IMR-90 (cell line): ENCODE results near the gene SERF2. TPM values are rescaled to one million over a fixed set of nuclear protein-coding genes. Genes with fewer than 3 reads are reported as not detected.

Experiments used
- ATAC-seq: fragments of 200-7000 bp; cut with Tn5 transposase; 2 replicates; pipeline ENCODE4 v1.9.1; 2020; ENCODE audit warnings: low read depth, mild to moderate bottlenecking, moderate library complexity
- BruUV-seq: library from RNA; stranded (reverse); fragments of 400-500 nt; replicated peaks from 2 replicates; lab custom pipeline; 2021; lab: Mats Ljungman, UMichigan
- CTCF ChIA-PET: fragments of 300-600 bp; formaldehyde crosslinking; extraction: SDS; loops from one replicate; lab custom pipeline; 2021; ENCODE audit warnings: antibody characterized with exemption; lab: Yijun Ruan, JAX
- POLR2A ChIA-PET: fragments of 300-600 bp; sonication (Branson Sonifier 250); formaldehyde crosslinking; loops from one replicate; lab custom pipeline; 2022; ENCODE audit warnings: antibody characterized with exemption; ENCODE audit not compliant: unreplicated experiment; lab: Charles Lee
- DNase-seq: peaks from one replicate; pipeline ENCODE4 v3.0.0; 2013
- H2AFZ ChIP-seq: replicated peaks from 2 replicates; pipeline ENCODE3; 2013; ENCODE audit warnings: low read length, mild to moderate bottlenecking; ENCODE audit not compliant: poor library complexity
- H2AK5ac ChIP-seq: 2 replicates; pipeline ENCODE4 v1.6.1; 2013; ENCODE audit warnings: low read depth, low read length, inconsistent platforms
- H2AK9ac ChIP-seq: replicated peaks from 2 replicates; pipeline ENCODE3; 2013; ENCODE audit warnings: mild to moderate bottlenecking, low read depth, low read length, moderate library complexity; ENCODE audit not compliant: poor library complexity
- H2BK120ac ChIP-seq: 2 replicates; pipeline ENCODE4 v1.6.1; 2013; ENCODE audit warnings: low read depth, low read length, inconsistent platforms
- H2BK15ac ChIP-seq: 3 replicates; pipeline ENCODE4 v1.6.1; 2013; ENCODE audit warnings: low read depth, low read length, inconsistent platforms
- H2BK20ac ChIP-seq: 2 replicates; pipeline ENCODE4 v1.6.1; 2013; ENCODE audit warnings: low read depth, mild to moderate bottlenecking, inconsistent platforms, low read length, moderate library complexity
- H2BK5ac ChIP-seq: 2 replicates; pipeline ENCODE4 v1.6.1; 2013; ENCODE audit warnings: mild to moderate bottlenecking, low read depth, low read length, inconsistent platforms; ENCODE audit not compliant: poor library complexity, severe bottlenecking
- H3K14ac ChIP-seq: replicated peaks from 2 replicates; pipeline ENCODE4 v1.6.1; 2013; ENCODE audit warnings: low read depth, low read length, inconsistent platforms
- H3K18ac ChIP-seq: 2 replicates; pipeline ENCODE4 v1.6.1; 2013; ENCODE audit warnings: low read depth, low read length, control low read depth
- H3K23ac ChIP-seq: 2 replicates; pipeline ENCODE4 v1.6.1; 2013; ENCODE audit warnings: low read depth, low read length, inconsistent platforms
- H3K27ac ChIP-seq: 2 replicates; pipeline ENCODE4 v1.5.1; 2013; ENCODE audit warnings: mild to moderate bottlenecking, control low read depth, low read length; ENCODE audit not compliant: insufficient read depth
- H3K27me3 ChIP-seq: 2 replicates; pipeline ENCODE4 v1.6.1; 2013; ENCODE audit warnings: low read length; ENCODE audit not compliant: control insufficient read depth, insufficient read depth
- H3K36me3 ChIP-seq: 2 replicates; pipeline ENCODE4 v1.6.1; 2013; ENCODE audit warnings: low read length, mixed read lengths; ENCODE audit not compliant: control insufficient read depth, insufficient read depth
- H3K4ac ChIP-seq: 2 replicates; pipeline ENCODE4 v1.6.1; 2013; ENCODE audit warnings: low read depth, low read length, inconsistent platforms
- H3K4me1 ChIP-seq: 2 replicates; pipeline ENCODE4 v1.6.1; 2013; ENCODE audit warnings: low read length, mixed read lengths; ENCODE audit not compliant: control insufficient read depth, insufficient read depth
- H3K4me2 ChIP-seq: 2 replicates; pipeline ENCODE4 v1.6.1; 2013; ENCODE audit warnings: low read depth, mild to moderate bottlenecking, control low read depth, low read length, moderate library complexity
- H3K4me3 ChIP-seq: 2 replicates; pipeline ENCODE4 v1.5.1; 2013; ENCODE audit warnings: low read depth, mild to moderate bottlenecking, control low read depth, low read length, moderate library complexity; ENCODE audit not compliant: insufficient read depth
- H3K56ac ChIP-seq: 2 replicates; pipeline ENCODE4 v1.6.1; 2013; ENCODE audit warnings: low read length, inconsistent platforms; ENCODE audit not compliant: insufficient read depth; ENCODE audit errors: extremely low read depth
- H3K79me1 ChIP-seq, 2 experiments: 2 replicates each; pipeline ENCODE4 v1.6.1; 2013; ENCODE audit warnings: low read length in 2 of 2, inconsistent platforms in 1 of 2, low read depth in 1 of 2
- H3K9ac ChIP-seq: 2 replicates; pipeline ENCODE4 v1.6.1; 2013; ENCODE audit warnings: low read depth, low read length, control low read depth
- H3K9me1 ChIP-seq: 2 replicates; pipeline ENCODE4 v1.6.1; 2013; ENCODE audit warnings: low read length, inconsistent platforms; ENCODE audit not compliant: insufficient read depth
- H3K9me3 ChIP-seq: 2 replicates; pipeline ENCODE4 v1.6.1; 2013; ENCODE audit warnings: low read length; ENCODE audit not compliant: control insufficient read depth, insufficient read depth
- H4K20me1 ChIP-seq: 2 replicates; pipeline ENCODE4 v1.6.1; 2013; ENCODE audit warnings: low read length, inconsistent platforms; ENCODE audit not compliant: insufficient read depth
- H4K5ac ChIP-seq: 2 replicates; pipeline ENCODE4 v1.6.1; 2013; ENCODE audit warnings: mild to moderate bottlenecking, low read depth, low read length, control low read depth
- H4K8ac ChIP-seq, 2 experiments: 2 replicates each; pipeline ENCODE4 v1.6.1; 2013; ENCODE audit warnings: low read depth in 2 of 2, low read length in 2 of 2, control low read depth in 1 of 2, inconsistent platforms in 1 of 2
- H4K91ac ChIP-seq: 2 replicates; pipeline ENCODE4 v1.6.1; 2013; ENCODE audit warnings: low read depth, low read length, inconsistent platforms; ENCODE audit not compliant: insufficient read depth
- BHLHE40 ChIP-seq: fragments of 150-350 bp; IDR thresholded peaks from 2 replicates; pipeline ENCODE4 v1.6.1; 2016; ENCODE audit warnings: mild to moderate bottlenecking, low read depth, low read length
- CEBPB ChIP-seq: IDR thresholded peaks from 2 replicates; pipeline ENCODE4 v1.6.1; 2012; ENCODE audit warnings: low read depth, low read length, improper control_type of control experiment
- CHD1 ChIP-seq: IDR thresholded peaks from 2 replicates; pipeline ENCODE4 v1.6.1; 2012; ENCODE audit warnings: low read depth, low read length, improper control_type of control experiment
- CTCF ChIP-seq: conservative IDR thresholded peaks from 2 replicates; pipeline ENCODE4 v1.5.1; 2012; ENCODE audit warnings: mild to moderate bottlenecking, low read depth, low read length, improper control_type of control experiment
- ELK1 ChIP-seq: fragments of 150-350 bp; IDR thresholded peaks from 2 replicates; pipeline ENCODE4 v1.6.1; 2016; ENCODE audit warnings: low read depth, mild to moderate bottlenecking, low read length, moderate library complexity, borderline replicate concordance
- FOS ChIP-seq: fragments of 150-350 bp; IDR thresholded peaks from 2 replicates; pipeline ENCODE4 v1.6.1; 2016; ENCODE audit warnings: low read depth, low read length
- MAFK ChIP-seq: IDR thresholded peaks from 2 replicates; pipeline ENCODE4 v1.6.1; 2012; ENCODE audit warnings: low read depth, low read length, improper control_type of control experiment
- MAZ ChIP-seq: IDR thresholded peaks from 2 replicates; pipeline ENCODE4 v1.6.1; 2012; ENCODE audit warnings: low read depth, mild to moderate bottlenecking, low read length, improper control_type of control experiment, moderate library complexity, borderline replicate concordance
- MXI1 ChIP-seq: IDR thresholded peaks from 2 replicates; pipeline ENCODE4 v1.6.1; 2012; ENCODE audit warnings: low read depth, mild to moderate bottlenecking, low read length, moderate library complexity, borderline replicate concordance
- NFE2L2 ChIP-seq: fragments of 150-350 bp; IDR thresholded peaks from 2 replicates; pipeline ENCODE4 v1.6.1; 2016; ENCODE audit warnings: low read depth, mild to moderate bottlenecking, low read length
- POLR2A ChIP-seq: IDR thresholded peaks from 2 replicates; pipeline ENCODE4 v1.6.1; 2012; ENCODE audit warnings: mild to moderate bottlenecking, low read depth, low read length
- RAD21 ChIP-seq: IDR thresholded peaks from 2 replicates; pipeline ENCODE4 v1.6.1; 2012; ENCODE audit warnings: low read length, improper control_type of control experiment
- RCOR1 ChIP-seq: IDR thresholded peaks from 2 replicates; pipeline ENCODE4 v1.6.1; 2012; ENCODE audit warnings: mild to moderate bottlenecking, low read length, improper control_type of control experiment; ENCODE audit not compliant: insufficient replicate concordance
- RFX5 ChIP-seq: IDR thresholded peaks from 2 replicates; pipeline ENCODE4 v1.8.0; 2012; ENCODE audit warnings: low read depth, mild to moderate bottlenecking, low read length, moderate library complexity
- SMC3 ChIP-seq: fragments of 150-350 bp; IDR thresholded peaks from 2 replicates; pipeline ENCODE4 v1.6.1; 2016; ENCODE audit warnings: low read depth, mild to moderate bottlenecking, antibody characterized with exemption, low read length, moderate library complexity
- USF2 ChIP-seq: fragments of 150-350 bp; IDR thresholded peaks from 2 replicates; pipeline ENCODE4 v1.6.1; 2017; ENCODE audit warnings: mild to moderate bottlenecking, antibody characterized with exemption, low read length, low read depth
- dilution Hi-C: fragments of 300-500 bp; cut with HindIII; formaldehyde crosslinking; loops from one replicate; pipeline ENCODE4 v1.14.3; 2018; ENCODE audit warnings: low sequenced_read_pairs; ENCODE audit not compliant: unreplicated experiment
- in situ Hi-C: fragments of 300-500 bp; cut with MboI; formaldehyde crosslinking; loops from 3 replicates; pipeline ENCODE4 v1.14.3; 2019; ENCODE audit warnings: low sequenced_read_pairs, inconsistent platforms, mixed read lengths
- intact Hi-C: fragments of 100-400 bp; cut with micrococcal nuclease; formaldehyde crosslinking; loops from 2 replicates; pipeline ENCODE4 v1.10.0; 2022
- polyA plus RNA-seq, 3 experiments: library from polyadenylated mRNA; depleted of rRNA; stranded (reverse); fragments of >200 nt; gene quantifications; 2 replicates each; pipeline ENCODE4 v1.2.3, GENCODE V29; 2012; ENCODE audit warnings: low replicate concordance in 1 of 3
- total RNA-seq: library from RNA; depleted of rRNA; stranded (reverse); fragments of >200 nt; gene quantifications from 2 replicates; pipeline ENCODE4 v1.2.3, GENCODE V29; 2012

The SERF2 gene
- total and polyA plus RNA-seq, 2 of the 4 experiments (the other 2 are of a cell fraction): 526 to 2,187 TPM

GRCh38 chr15:43795997-43796396 is 3.9 kb downstream of the SERF2 start:
- Histone ChIP-seq H2AK9ac (no peak overlapping the region), H3K23ac (no peak overlapping the region), H4K5ac (no peak overlapping the region), H4K8ac (no peak overlapping the region), H3K4ac (no peak overlapping the region), H4K20me1 (peaks cover 47% of the 10 kb centered on the region), H2BK5ac (peak overlapping the region; percentile 13), H3K4me1 (peaks cover 24% of the 10 kb centered on the region), H3K9ac (no peak overlapping the region), H2BK20ac (no peak overlapping the region), H3K4me3 (no peak overlapping the region), H4K91ac (no peak overlapping the region), H2BK15ac (no peak overlapping the region), H3K79me1 (peaks cover 31 to 80% of the 10 kb centered on the region in 2 experiments), H2AK5ac (no peak overlapping the region), H3K9me3 (no peaks in the 10 kb centered on the region), H3K56ac (no peak overlapping the region), H3K27me3 (no peaks in the 10 kb centered on the region), H3K4me2 (no peak overlapping the region), H3K14ac (no peak overlapping the region), H3K27ac (no peak overlapping the region), H3K9me1 (peaks cover 33% of the 10 kb centered on the region), H2AFZ (no peak overlapping the region), H3K36me3 (peaks cover 54% of the 10 kb centered on the region), H2BK120ac (no peak overlapping the region), H3K18ac (no peak overlapping the region)
- ChIA-PET POLR2A (no interaction called here), CTCF (no interaction called here)
- intact Hi-C loops (no loop called here), in situ Hi-C loops (no loop called here), dilution Hi-C loops (no loop called here)
- DNase-seq (no peak), ATAC-seq (no peak)
- BruUV-seq: no TSS peak
- TF ChIP-seq MAZ (no peak), BHLHE40 (no peak), MXI1 (no peak), USF2 (no peak), ELK1 (no peak), RFX5 (no peak), MAFK (no peak), RCOR1 (no peak), POLR2A (no peak), RAD21 (no peak), CHD1 (no peak), CEBPB (no peak), NFE2L2 (no peak), SMC3 (no peak), CTCF (no peak), FOS (no peak)
